Astrocyte of the cerebellum (primary cell): ENCODE results near the gene GRK4.
"Not testable (repeated sequence)": the region's sequence is repeated elsewhere in the genome, so short reads cannot be mapped to it uniquely, and the experiment has no call there.

ENCODE experiments used
- DNase-seq: peaks from one replicate; pipeline ENCODE4 v3.0.0-alpha.2; 2011; ENCODE audit warnings: low read depth
- H3K4me3 ChIP-seq: 2 replicates; pipeline ENCODE4 v1.5.1; 2011; ENCODE audit warnings: mild to moderate bottlenecking, low read depth, low read length, moderate library complexity
- CTCF ChIP-seq: IDR thresholded peaks from 2 replicates; pipeline ENCODE4 v1.5.1; 2012; ENCODE audit warnings: low read length, low read depth, moderate library complexity, mild to moderate bottlenecking; ENCODE audit errors: missing control alignments
- in situ Hi-C: cut with HindIII; loops from 2 replicates; pipeline ENCODE4 v1.10.0; 2017; ENCODE audit warnings: low sequenced_read_pairs

Gene GRK4

GRCh38 chr4:2943364-2944090, 19.8 kb upstream of the GRK4 start:
- in situ Hi-C loops: no loop called here
- no peak overlapping the region for H3K4me3 ChIP-seq
- DNase-seq: no peak
- TF ChIP-seq CTCF: no peak

GRCh38 chr4:2944091-2944482, 19.3 kb upstream of the GRK4 start:
- no peak for TF ChIP-seq CTCF
- DNase-seq: no peak
- in situ Hi-C loops: no loop called here
- H3K4me3 ChIP-seq: no peak overlapping the region

GRCh38 chr4:2944586-2945526, 18.5 kb upstream of the GRK4 start:
- DNase-seq: no peak
- in situ Hi-C loops: no loop called here
- no peak overlapping the region for H3K4me3 ChIP-seq
- TF ChIP-seq CTCF: no peak

GRCh38 chr4:2945619-2946604, 17.5 kb upstream of the GRK4 start:
- H3K4me3 ChIP-seq, DNase-seq, in situ Hi-C loops: not testable (repeated sequence)

GRCh38 chr4:2946812-2947600, 16.4 kb upstream of the GRK4 start:
- no peak for DNase-seq
- no peak overlapping the region for H3K4me3 ChIP-seq
- no peak for TF ChIP-seq CTCF
- in situ Hi-C loops: no loop called here

- in situ Hi-C loops: no loop called here
- no peak overlapping the region for H3K4me3 ChIP-seq
- TF ChIP-seq CTCF: no peak
- no peak for DNase-seq
Measured at GRCh38 chr4:2947926-2948325, 15.4 kb upstream of the GRK4 start.
